H9 (cell line): ENCODE data around the gene IER5L. TPM values are rescaled to one million over a fixed set of nuclear protein-coding genes. Genes with fewer than 3 reads are reported as not detected.

Experiments used
- DNase-seq: peaks from one replicate; pipeline ENCODE4 v3.0.0-alpha.2; 2017
- H2AFZ ChIP-seq: one replicate; pipeline ENCODE4 v1.6.1; 2013; ENCODE audit warnings: mild to moderate bottlenecking, low read length, control low read depth, moderate library complexity
- H2AK5ac ChIP-seq: 2 replicates; pipeline ENCODE4 v1.6.1; 2013; ENCODE audit warnings: low read length, control low read depth, mixed read lengths; ENCODE audit not compliant: insufficient read length
- H2BK120ac ChIP-seq: one replicate; pipeline ENCODE4 v1.6.1; 2013; ENCODE audit warnings: low read depth, mild to moderate bottlenecking, low read length, control low read depth, inconsistent platforms; ENCODE audit not compliant: poor library complexity, severe bottlenecking
- H2BK12ac ChIP-seq: 2 replicates; pipeline ENCODE4 v1.6.1; 2013; ENCODE audit warnings: low read length, control low read depth, mixed read lengths, low read depth; ENCODE audit not compliant: insufficient read length
- H2BK15ac ChIP-seq: 2 replicates; pipeline ENCODE4 v1.6.1; 2013; ENCODE audit warnings: low read depth, low read length, control low read depth
- H2BK20ac ChIP-seq: one replicate; pipeline ENCODE4 v1.6.1; 2013; ENCODE audit warnings: low read depth, mild to moderate bottlenecking, low read length, control low read depth, inconsistent platforms; ENCODE audit not compliant: poor library complexity, severe bottlenecking
- H2BK5ac ChIP-seq: 2 replicates; pipeline ENCODE4 v1.6.1; 2013; ENCODE audit warnings: low read length, control low read depth, mixed read lengths; ENCODE audit not compliant: insufficient read length
- H3K14ac ChIP-seq: 2 replicates; pipeline ENCODE4 v1.6.1; 2013; ENCODE audit warnings: low read length, control low read depth; ENCODE audit not compliant: insufficient read depth
- H3K18ac ChIP-seq: 2 replicates; pipeline ENCODE4 v1.6.1; 2013; ENCODE audit warnings: low read depth, mild to moderate bottlenecking, mixed read lengths, low read length, control low read depth; ENCODE audit not compliant: insufficient read length
- H3K23ac ChIP-seq: 2 replicates; pipeline ENCODE4 v1.6.1; 2013; ENCODE audit warnings: low read length, control low read depth, mixed read lengths, low read depth; ENCODE audit not compliant: insufficient read length
- H3K23me2 ChIP-seq: 2 replicates; pipeline ENCODE4 v1.6.1; 2013; ENCODE audit warnings: low read depth, mild to moderate bottlenecking, mixed read lengths, low read length, control low read depth; ENCODE audit not compliant: insufficient read length, poor library complexity, severe bottlenecking
- H3K27ac ChIP-seq: 2 replicates; pipeline ENCODE4 v1.5.1; 2013; ENCODE audit warnings: low read length, control low read depth, mixed read lengths, low read depth; ENCODE audit not compliant: insufficient read length
- H3K27me3 ChIP-seq: 2 replicates; pipeline ENCODE4 v1.6.1; 2013; ENCODE audit warnings: low read length, control low read depth, inconsistent platforms; ENCODE audit not compliant: insufficient read depth
- H3K4ac ChIP-seq: 2 replicates; pipeline ENCODE4 v1.6.1; 2013; ENCODE audit warnings: low read depth, mild to moderate bottlenecking, control low read depth, inconsistent platforms, low read length, moderate library complexity
- H3K4me1 ChIP-seq: 2 replicates; pipeline ENCODE4 v1.6.1; 2013; ENCODE audit warnings: low read length, control low read depth, inconsistent platforms; ENCODE audit not compliant: insufficient read depth
- H3K4me2 ChIP-seq: 2 replicates; pipeline ENCODE4 v1.6.1; 2013; ENCODE audit warnings: low read length, control low read depth, mixed read lengths; ENCODE audit not compliant: insufficient read length, insufficient read depth
- H3K56ac ChIP-seq: 2 replicates; pipeline ENCODE4 v1.6.1; 2013; ENCODE audit warnings: low read depth, mild to moderate bottlenecking, mixed read lengths, low read length, control low read depth; ENCODE audit not compliant: insufficient read length
- H3K79me1 ChIP-seq: 2 replicates; pipeline ENCODE4 v1.6.1; 2013; ENCODE audit warnings: low read depth, mild to moderate bottlenecking, moderate library complexity, low read length, control low read depth, inconsistent platforms; ENCODE audit not compliant: insufficient read depth, poor library complexity, severe bottlenecking
- H3K79me2 ChIP-seq: 2 replicates; pipeline ENCODE4 v1.6.1; 2013; ENCODE audit warnings: low read length, control low read depth, inconsistent platforms; ENCODE audit not compliant: insufficient read depth
- H3K9ac ChIP-seq: 2 replicates; pipeline ENCODE4 v1.6.1; 2013; ENCODE audit warnings: low read length, control low read depth, mixed read lengths; ENCODE audit not compliant: insufficient read length; ENCODE audit errors: extremely low read depth
- H3K9me3 ChIP-seq: one replicate; pipeline ENCODE4 v1.6.1; 2013; ENCODE audit warnings: low read depth, low read length, inconsistent platforms; ENCODE audit not compliant: control insufficient read depth
- H3T11ph ChIP-seq: one replicate; pipeline ENCODE4 v1.6.1; 2013; ENCODE audit warnings: mild to moderate bottlenecking, low read length, control low read depth, inconsistent platforms
- H4K20me1 ChIP-seq: one replicate; pipeline ENCODE4 v1.6.1; 2013; ENCODE audit not compliant: control insufficient read depth, insufficient read length, insufficient read depth
- H4K5ac ChIP-seq: 2 replicates; pipeline ENCODE4 v1.6.1; 2013; ENCODE audit warnings: low read depth, mild to moderate bottlenecking, mixed read lengths, low read length, control low read depth; ENCODE audit not compliant: insufficient read length
- H4K8ac ChIP-seq: replicated peaks from 2 replicates; pipeline ENCODE4 v1.6.1; 2013; ENCODE audit warnings: low read length, control low read depth, mixed read lengths, low read depth; ENCODE audit not compliant: insufficient read length
- H4K91ac ChIP-seq: 2 replicates; pipeline ENCODE4 v1.6.1; 2013; ENCODE audit warnings: low read depth, mild to moderate bottlenecking, moderate library complexity, mixed read lengths, low read length, control low read depth; ENCODE audit not compliant: insufficient read length
- H3K27ac Mint-ChIP-seq, 3 experiments: 2 replicates in 2 of 3; 3 replicates in 1 of 3; pipeline ENCODE4 v1.8.0; 2020 to 2021; ENCODE audit warnings: mixed read lengths in 3 of 3, mild to moderate bottlenecking in 1 of 3, moderate library complexity in 1 of 3
- H3K27me3 Mint-ChIP-seq: 2 replicates; pipeline ENCODE4 v1.8.0; 2021; ENCODE audit warnings: low read depth, mild to moderate bottlenecking, moderate library complexity, mixed read lengths
- H3K36me3 Mint-ChIP-seq, 3 experiments: 2 replicates in 2 of 3; 3 replicates in 1 of 3; pipeline ENCODE4 v1.8.0; 2020 to 2021; ENCODE audit warnings: low read depth in 3 of 3, mixed read lengths in 3 of 3; ENCODE audit not compliant: insufficient read depth in 1 of 3
- H3K4me1 Mint-ChIP-seq, 2 experiments: 2 replicates each; pipeline ENCODE4 v1.8.0; 2020; ENCODE audit warnings: mixed read lengths in 2 of 2
- H3K4me3 Mint-ChIP-seq, 2 experiments: 2 replicates in 1 of 2; 3 replicates in 1 of 2; pipeline ENCODE4 v1.8.0; 2020 to 2021; ENCODE audit warnings: mild to moderate bottlenecking in 2 of 2, mixed read lengths in 2 of 2, moderate library complexity in 1 of 2
- H3K9me3 Mint-ChIP-seq, 2 experiments: 2 replicates in 1 of 2; 3 replicates in 1 of 2; pipeline ENCODE4 v1.8.0; 2020; ENCODE audit warnings: mild to moderate bottlenecking in 2 of 2, mixed read lengths in 2 of 2, moderate library complexity in 1 of 2
- CTCF ChIP-seq: fragments of 200-600 bp; sonication (generic); conservative IDR thresholded peaks from 3 replicates; pipeline ENCODE4 v1.8.0; 2021; ENCODE audit warnings: antibody characterized with exemption, mild to moderate bottlenecking
- WGBS: extraction: QIAGEN DNeasy Blood & Tissue Kit; methylation state at CpG from one replicate; pipeline ENCODE4 v1.1.7; 2013; ENCODE audit warnings: missing lambda C conversion rate, low lambda C conversion rate, mixed read lengths; ENCODE audit not compliant: insufficient read length; ENCODE audit errors: extremely low coverage; 5-methylcytosine and 5-hydroxymethylcytosine counted together
- total RNA-seq: library from RNA; stranded (reverse); gene quantifications from 2 replicates; pipeline ENCODE4 v1.2.1, GENCODE V29; 2021

IER5L gene
- total RNA-seq, 1 experiment from 2014 or later: 1.0 TPM

GRCh38 chr9:129126749-129127618 lies 51.1 kb downstream of the IER5L start:
- Histone ChIP-seq H4K20me1 (no peaks in the 10 kb centered on the region), H3K23ac (no peak overlapping the region), H4K5ac (no peak overlapping the region), H3K4me1 (peaks cover 6% of the 10 kb centered on the region; the same call in 1 of the 2 replicates), H3K9ac (no peak overlapping the region), H4K8ac (no peak overlapping the region), H3K23me2 (no peaks in the 10 kb centered on the region), H4K91ac (no peak overlapping the region), H3K9me3 (no peaks in the 10 kb centered on the region), H3K56ac (no peak overlapping the region), H2BK120ac (no peak overlapping the region), H2BK12ac (no peak overlapping the region), H3K4ac (no peak overlapping the region), H3K14ac (no peak overlapping the region), H3K79me1 (no peaks in the 10 kb centered on the region), H3K27me3 (no peaks in the 10 kb centered on the region), H2BK20ac (no peak overlapping the region), H3K79me2 (peaks cover 2% of the 10 kb centered on the region; the same call in 1 of the 2 replicates), H3K4me2 (no peak overlapping the region), H3T11ph (no peak overlapping the region), H2AK5ac (no peak overlapping the region), H2BK15ac (no peak overlapping the region), H2AFZ (no peak overlapping the region), H3K18ac (peak overlapping the region; percentile 9), H2BK5ac (no peak overlapping the region), H3K27ac (peak overlapping the region; percentile 5)
- peaks cover 18 to 29% of the 10 kb centered on the region in 2 experiments for H3K4me1 Mint-ChIP-seq
- H3K27me3 Mint-ChIP-seq: no peaks in the 10 kb centered on the region; the same call in 1 of the 2 replicates
- peaks cover 19 to 57% (median 57%) of the 10 kb centered on the region in 3 experiments for H3K36me3 Mint-ChIP-seq
- H3K9me3 Mint-ChIP-seq: no peaks in the 10 kb centered on the region
- peak overlapping the region in 1 of 2 experiments; percentile 50; a peak in 3 of 5 replicates for H3K4me3 Mint-ChIP-seq
- no CpG with 5 or more reads among the region's 10 CpGs for WGBS
- H3K27ac Mint-ChIP-seq: peak overlapping the region; percentile 95 to 97 (median 96)
- peak; percentile 82 for DNase-seq
- TF ChIP-seq CTCF: no peak

Other genes starting within 250 kb of the IER5L start
- gene DOLK, start 230.7 kb downstream of the IER5L start, total RNA-seq: 20.1 and 20.2 TPM in 2 replicates
- gene NUP188, start 230.6 kb downstream of the IER5L start, total RNA-seq: 101 and 104 TPM in 2 replicates
- gene SH3GLB2, start 149.9 kb downstream of the IER5L start, total RNA-seq: 69.0 and 69.5 TPM in 2 replicates
- gene MIGA2, start 141.6 kb downstream of the IER5L start, total RNA-seq: 37.8 and 38.8 TPM in 2 replicates
- gene DOLPP1, start 97.2 kb downstream of the IER5L start, total RNA-seq: 42.6 and 43.3 TPM in 2 replicates
- 15.0 and 15.7 TPM in 2 replicates for gene CRAT, start 67.5 kb downstream of the IER5L start, total RNA-seq
- gene PTPA, start 66.8 kb downstream of the IER5L start, total RNA-seq: 140 and 145 TPM in 2 replicates